Fibroblast of villous mesenchyme (primary cell): ENCODE data around the gene FYB1. TPM values are rescaled to one million over a fixed set of nuclear protein-coding genes. Genes with fewer than 3 reads are reported as not detected.

Experiments used
- DNase-seq: peaks from one replicate; pipeline ENCODE4 v3.0.0-alpha.2; 2010; ENCODE audit warnings: low read depth
- H3K4me3 ChIP-seq: 2 replicates; pipeline ENCODE4 v1.5.1; 2011; ENCODE audit warnings: low read depth, mild to moderate bottlenecking, low read length
- CTCF ChIP-seq: IDR thresholded peaks from 2 replicates; pipeline ENCODE4 v1.5.1; 2012; ENCODE audit warnings: low read depth, mild to moderate bottlenecking, low read length; ENCODE audit not compliant: insufficient read depth
- total RNA-seq: library from RNA; depleted of rRNA; stranded (reverse); fragments of >200 nt; gene quantifications from 2 replicates; pipeline ENCODE4 v1.2.3, GENCODE V29; 2012

The FYB1 gene
- total RNA-seq, 1 donor = not detected

GRCh38 chr5:39205550-39205949, 13.8 kb downstream of the FYB1 start:
- no peak for DNase-seq
- no peak for TF ChIP-seq CTCF
- no peak overlapping the region for H3K4me3 ChIP-seq

- no peak overlapping the region for H3K4me3 ChIP-seq
- TF ChIP-seq CTCF = no peak
- DNase-seq = no peak
Measured at GRCh38 chr5:39203951-39204350, 15.4 kb downstream of the FYB1 start.

GRCh38 chr5:39203275-39203922, 16.0 kb downstream of the FYB1 start:
- TF ChIP-seq CTCF = no peak
- H3K4me3 ChIP-seq = no peak overlapping the region
- DNase-seq = no peak

- no peak for TF ChIP-seq CTCF
- no peak overlapping the region for H3K4me3 ChIP-seq
- no peak for DNase-seq
Measured at GRCh38 chr5:39202597-39203274, 16.6 kb downstream of the FYB1 start.

GRCh38 chr5:39201781-39202596, 17.4 kb downstream of the FYB1 start:
- DNase-seq = no peak
- no peak overlapping the region for H3K4me3 ChIP-seq
- no peak for TF ChIP-seq CTCF

GRCh38 chr5:39201160-39201780, 18.1 kb downstream of the FYB1 start:
- no peak for TF ChIP-seq CTCF
- DNase-seq = no peak
- no peak overlapping the region for H3K4me3 ChIP-seq
